H1 (cell line): ENCODE results near the gene COG4. TPM values are rescaled to one million over a fixed set of nuclear protein-coding genes. Genes with fewer than 3 reads are reported as not detected.

Experiments
- CTCF ChIA-PET: fragments of 300-600 bp; sonication (Branson Sonifier 250); formaldehyde crosslinking; loops from one replicate; lab custom pipeline; 2021; ENCODE audit not compliant: partially characterized antibody; lab: Charles Lee
- POLR2A ChIA-PET: fragments of 300-600 bp; sonication (Branson Sonifier 250); formaldehyde crosslinking; loops from one replicate; lab custom pipeline; 2021; ENCODE audit warnings: inconsistent platforms; ENCODE audit not compliant: partially characterized antibody; lab: Charles Lee
- DNase-seq, 2 experiments: peaks; one replicate each; pipeline versions ENCODE4 v3.0.0 to v3.0.0-alpha.2; 2010 to 2022; ENCODE audit warnings: low spot score in 2 of 2, low read depth in 1 of 2, mixed read lengths in 1 of 2
- FAIRE-seq: peaks from 2 replicates; lab custom pipeline; 2011; peaks lifted over from hg19 to GRCh38; lab: Jason Lieb, UNC
- H2AFZ ChIP-seq: 2 replicates; pipeline ENCODE4 v1.8.1; 2012; ENCODE audit warnings: low read length, inconsistent platforms
- H2AK5ac ChIP-seq: 2 replicates; pipeline ENCODE4 v1.6.1; 2013; ENCODE audit warnings: low read depth, low read length
- H2BK120ac ChIP-seq: replicated peaks from 2 replicates; pipeline ENCODE3; 2013; ENCODE audit warnings: low read depth, low read length, inconsistent platforms
- H2BK12ac ChIP-seq: 2 replicates; pipeline ENCODE4 v1.6.1; 2013; ENCODE audit warnings: low read depth, low read length
- H2BK15ac ChIP-seq: 2 replicates; pipeline ENCODE4 v1.6.1; 2013; ENCODE audit warnings: low read length
- H2BK20ac ChIP-seq: 2 replicates; pipeline ENCODE4 v1.6.1; 2013; ENCODE audit warnings: low read length
- H2BK5ac ChIP-seq: 2 replicates; pipeline ENCODE4 v1.6.1; 2013; ENCODE audit warnings: low read depth, low read length
- H3K14ac ChIP-seq: 2 replicates; pipeline ENCODE4 v1.6.1; 2013; ENCODE audit warnings: inconsistent platforms; ENCODE audit not compliant: insufficient read length
- H3K18ac ChIP-seq: 2 replicates; pipeline ENCODE4 v1.6.1; 2013; ENCODE audit warnings: low read length; ENCODE audit errors: extremely low read depth
- H3K23ac ChIP-seq: 2 replicates; pipeline ENCODE4 v1.6.1; 2013; ENCODE audit warnings: inconsistent platforms; ENCODE audit not compliant: insufficient read length
- H3K23me2 ChIP-seq: 2 replicates; pipeline ENCODE4 v1.6.1; 2013; ENCODE audit warnings: low read depth, low read length
- H3K27ac ChIP-seq: 2 replicates; pipeline ENCODE4 v1.6.1; 2011; ENCODE audit warnings: low read depth, low read length, inconsistent platforms
- H3K27me3 ChIP-seq, 4 experiments: replicated peaks in 1 of 4; 1 replicate in 1 of 4; 2 replicates in 3 of 4; pipeline versions ENCODE4 v1.6.1 to v1.8.1; 2011 to 2013; ENCODE audit warnings: low read length in 3 of 4, mild to moderate bottlenecking in 3 of 4, inconsistent platforms in 2 of 4, mixed read lengths in 2 of 4, moderate library complexity in 1 of 4; ENCODE audit not compliant: control insufficient read depth in 3 of 4, insufficient read depth in 3 of 4; ENCODE audit errors: extremely low read depth in 1 of 4
- H3K36me3 ChIP-seq, 4 experiments: 2 replicates each; pipeline versions ENCODE4 v1.6.1 to v1.8.1; 2011 to 2013; ENCODE audit warnings: mild to moderate bottlenecking in 4 of 4, low read length in 3 of 4, moderate library complexity in 2 of 4, control low read depth in 1 of 4, inconsistent platforms in 1 of 4; ENCODE audit not compliant: insufficient read depth in 4 of 4, control insufficient read depth in 2 of 4
- H3K4ac ChIP-seq: replicated peaks from 2 replicates; pipeline ENCODE3; 2013; ENCODE audit warnings: low read length, low read depth, mixed read lengths, inconsistent platforms; ENCODE audit not compliant: insufficient read length
- H3K4me1 ChIP-seq, 4 experiments: replicated peaks in 1 of 4; 1 replicate in 1 of 4; 2 replicates in 3 of 4; pipeline versions ENCODE4 v1.6.1 to v1.8.1; 2011 to 2013; ENCODE audit warnings: low read length in 3 of 4, inconsistent platforms in 2 of 4, mixed read lengths in 1 of 4; ENCODE audit not compliant: insufficient read depth in 4 of 4, control insufficient read depth in 3 of 4
- H3K4me2 ChIP-seq, 2 experiments: 2 replicates each; pipeline versions ENCODE4 v1.6.1 to v1.8.1; 2011 to 2013; ENCODE audit warnings: low read depth in 2 of 2, low read length in 2 of 2, control low read depth in 1 of 2, inconsistent platforms in 1 of 2, mild to moderate bottlenecking in 1 of 2; ENCODE audit not compliant: insufficient read depth in 1 of 2
- H3K4me3 ChIP-seq, 4 experiments: fragments of 200-600, 300-600 bp in 1 of 4; sonication (generic), shearing (Covaris generic), sonication (Bioruptor Twin) in 1 of 4; 2 replicates each; pipeline versions ENCODE4 v1.5.1 to v1.8.1; 2011 to 2016; ENCODE audit warnings: low read length in 4 of 4, low read depth in 3 of 4, control low read depth in 2 of 4, inconsistent platforms in 2 of 4, mild to moderate bottlenecking in 2 of 4, mixed read lengths in 1 of 4, moderate library complexity in 1 of 4; ENCODE audit not compliant: insufficient read depth in 2 of 4; ENCODE audit errors: extremely low read depth in 1 of 4
- H3K56ac ChIP-seq: replicated peaks from 2 replicates; pipeline ENCODE3; 2013; ENCODE audit warnings: low read depth, mild to moderate bottlenecking, mixed read lengths, low read length, inconsistent platforms; ENCODE audit not compliant: insufficient read length
- H3K79me1 ChIP-seq: 2 replicates; pipeline ENCODE4 v1.6.1; 2013; ENCODE audit warnings: low read depth, low read length, control low read depth
- H3K79me2 ChIP-seq, 2 experiments: 2 replicates each; pipeline versions ENCODE4 v1.6.1 to v1.8.1; 2012 to 2013; ENCODE audit warnings: low read length in 2 of 2, mild to moderate bottlenecking in 2 of 2, inconsistent platforms in 1 of 2; ENCODE audit not compliant: insufficient read depth in 2 of 2, control insufficient read depth in 1 of 2
- H3K9ac ChIP-seq, 4 experiments: replicated peaks in 1 of 4; 1 replicate in 1 of 4; 2 replicates in 3 of 4; pipeline versions ENCODE4 v1.6.1 to v1.8.1; 2011 to 2013; ENCODE audit warnings: low read depth in 3 of 4, low read length in 3 of 4, control low read depth in 2 of 4, mild to moderate bottlenecking in 2 of 4, moderate library complexity in 2 of 4, inconsistent platforms in 1 of 4; ENCODE audit errors: extremely low read depth in 1 of 4
- H3K9me3 ChIP-seq, 2 experiments: 2 replicates each; pipeline versions ENCODE4 v1.6.1 to v1.8.1; 2012 to 2013; ENCODE audit warnings: mild to moderate bottlenecking in 2 of 2, moderate library complexity in 2 of 2, control low read depth in 1 of 2, inconsistent platforms in 1 of 2, low read depth in 1 of 2, low read length in 1 of 2, mixed read lengths in 1 of 2; ENCODE audit not compliant: insufficient read depth in 2 of 2
- H4K20me1 ChIP-seq, 2 experiments: replicated peaks in 1 of 2; 2 replicates each; pipeline versions ENCODE3 to v1.8.1; 2011 to 2013; ENCODE audit warnings: inconsistent platforms in 2 of 2, low read length in 2 of 2, mild to moderate bottlenecking in 1 of 2; ENCODE audit not compliant: insufficient read depth in 2 of 2, control insufficient read depth in 1 of 2
- H4K5ac ChIP-seq: 2 replicates; pipeline ENCODE4 v1.6.1; 2013; ENCODE audit warnings: low read length, low read depth, mixed read lengths, inconsistent platforms; ENCODE audit not compliant: insufficient read length
- H4K8ac ChIP-seq: 2 replicates; pipeline ENCODE4 v1.8.0; 2013; ENCODE audit warnings: mild to moderate bottlenecking, moderate library complexity, low read length, inconsistent platforms; ENCODE audit not compliant: insufficient read depth; ENCODE audit errors: extremely low read depth
- H4K91ac ChIP-seq: replicated peaks from 2 replicates; pipeline ENCODE3; 2013; ENCODE audit warnings: low read length, mixed read lengths, inconsistent platforms; ENCODE audit not compliant: insufficient read length
- ATF2 ChIP-seq: IDR thresholded peaks from 2 replicates; pipeline ENCODE4 v1.6.1; 2012; ENCODE audit warnings: low read length, inconsistent platforms
- CEBPB ChIP-seq: IDR thresholded peaks from 2 replicates; pipeline ENCODE4 v1.6.1; 2012; ENCODE audit warnings: low read depth, low read length
- GABPA ChIP-seq: IDR thresholded peaks from 2 replicates; pipeline ENCODE4 v1.6.1; 2011; ENCODE audit warnings: mild to moderate bottlenecking, low read length, moderate library complexity, borderline replicate concordance; ENCODE audit not compliant: insufficient read depth
- HDAC2 ChIP-seq, 2 experiments: fragments of 300-600 bp in 1 of 2; sonication (generic) in 1 of 2; IDR thresholded peaks; 2 replicates each; pipeline ENCODE4 v1.6.1; 2011 to 2012; ENCODE audit warnings: low read depth in 2 of 2, low read length in 2 of 2, mild to moderate bottlenecking in 2 of 2, moderate library complexity in 2 of 2, borderline replicate concordance in 1 of 2, inconsistent platforms in 1 of 2
- KDM1A ChIP-seq: fragments of 200-600, 300-600 bp; sonication (generic); IDR thresholded peaks from 2 replicates; pipeline ENCODE4 v1.7.1; 2016; ENCODE audit warnings: mild to moderate bottlenecking, low read length, borderline replicate concordance
- POLR2AphosphoS5 ChIP-seq: IDR thresholded peaks from 2 replicates; pipeline ENCODE4 v1.6.1; 2011; ENCODE audit warnings: low read depth, low read length
- POU5F1 ChIP-seq: IDR thresholded peaks from 2 replicates; pipeline ENCODE4 v1.6.1; 2011; ENCODE audit warnings: low read depth, mild to moderate bottlenecking, low read length, moderate library complexity
- RBBP5 ChIP-seq: IDR thresholded peaks from 2 replicates; pipeline ENCODE4 v1.7.1; 2012; ENCODE audit warnings: low read depth, mild to moderate bottlenecking, inconsistent platforms, low read length, moderate library complexity, borderline replicate concordance
- SRF ChIP-seq: IDR thresholded peaks from 2 replicates; pipeline ENCODE4 v1.6.1; 2011; ENCODE audit warnings: mild to moderate bottlenecking, low read depth, low read length, moderate library complexity
- TBP ChIP-seq: IDR thresholded peaks from 2 replicates; pipeline ENCODE4 v1.6.1; 2011; ENCODE audit warnings: low read depth, low read length, improper control_type of control experiment
- WGBS, 2 experiments: shearing (Covaris generic) in 1 of 2; methylation state at CpG; one replicate each; pipeline versions ENCODE4 v1.1.6 to v1.1.7; 2013 to 2015; ENCODE audit warnings: low lambda C conversion rate in 2 of 2, mixed read lengths in 2 of 2, inconsistent platforms in 1 of 2, low coverage in 1 of 2, missing lambda C conversion rate in 1 of 2; ENCODE audit not compliant: insufficient replicate concordance in 2 of 2, insufficient coverage in 1 of 2, insufficient read length in 1 of 2; ENCODE audit errors: extremely low coverage in 1 of 2, missing lambda C conversion rate in 1 of 2; 5-methylcytosine and 5-hydroxymethylcytosine counted together
- polyA plus RNA-seq, 7 experiments: library from polyadenylated mRNA; depleted of rRNA in 3 of 7; stranded (reverse) in 5 of 7; unstranded in 2 of 7; fragments of >200 nt in 5 of 7; fragments of 200-250 nt in 2 of 7; gene quantifications; 1 replicate in 5 of 7; 2 replicates in 1 of 7; 4 replicates in 1 of 7; pipeline versions ENCODE4 v1.2.1 to v1.2.3, GENCODE V29; 2011 to 2013; ENCODE audit warnings: missing spikeins in 2 of 7, mixed read lengths in 2 of 7
- total RNA-seq: library from RNA; stranded (reverse); fragmentation: NEBNext Ultra II Directional; extraction: Animal tissue kit (Norgen Biotek cat#: 25700); gene quantifications from 2 replicates; pipeline ENCODE4 v1.2.1, GENCODE V29; 2021

The COG4 gene
- total and polyA plus RNA-seq, 2 of the 8 experiments (the other 6 are each of a cell fraction or from before 2014, with no cell fraction given) = 46.1 to 50.2 TPM

GRCh38 chr16:70442344-70442743 is 81.0 kb downstream of the COG4 start:
- ChIA-PET POLR2A (interaction anchor here (3.6 kb wide), 1 partner anchor 11 kb away, joined by 18 read pairs; the partner anchor contains the start of gene FCSK), CTCF (interaction anchor here (0.6 to 2.6 kb wide), 5 partner anchors 9 to 54 kb away, joined by 3 to 10 read pairs (median 4); no protein-coding TSS in a partner anchor)
- no peak for FAIRE-seq
- TF ChIP-seq SRF = no peak
- TF ChIP-seq POU5F1 = no peak
- no peak for TF ChIP-seq POLR2AphosphoS5
- TF ChIP-seq RBBP5 = no peak
- TF ChIP-seq CEBPB = no peak
- TF ChIP-seq HDAC2 (IDR thresholded peaks at IDR 0.05; ENCODE audit: borderline replicate concordance in 1 of 2, low read depth in 2 of 2, low read length in 2 of 2) = no peak
- no peak for TF ChIP-seq ATF2
- TF ChIP-seq TBP = no peak
- no peak for TF ChIP-seq KDM1A
- TF ChIP-seq GABPA = no peak

More at GRCh38 chr16:70442344-70442743, 81.0 kb downstream of the COG4 start:
- Histone ChIP-seq H2BK120ac (no peak overlapping the region), H3K9me3 (no peaks in the 10 kb centered on the region), H3K36me3 (no peaks in the 10 kb centered on the region), H2BK5ac (no peak overlapping the region), H3K23ac (no peak overlapping the region), H3K27ac (no peak overlapping the region), H3K79me1 (0 out of 2 replicates have a peak, but pooled peaks cover 3% of the 10 kb centered on the region), H2BK15ac (no peak overlapping the region), H2AFZ (no peak overlapping the region), H2BK20ac (no peak overlapping the region), H3K4me1 (peaks cover 0 to 16% (median 11%) of the 10 kb centered on the region in 4 experiments; a peak in 6 of 7 replicates), H3K9ac (no peak overlapping the region), H3K4ac (no peak overlapping the region), H3K4me2 (no peak overlapping the region), H4K20me1 (no peaks in the 10 kb centered on the region), H3K27me3 (no peaks in the 10 kb centered on the region), H4K91ac (no peak overlapping the region), H3K18ac (no peak overlapping the region), H4K8ac (no peak overlapping the region), H2BK12ac (no peak overlapping the region), H3K4me3 (no peak overlapping the region), H3K23me2 (peaks cover 11% of the 10 kb centered on the region), H2AK5ac (no peak overlapping the region), H3K56ac (no peak overlapping the region), H3K14ac (no peak overlapping the region), H3K79me2 (peaks cover 0 to 11% of the 10 kb centered on the region in 2 experiments; a peak in 2 of 4 replicates), H4K5ac (no peak overlapping the region)
- WGBS, 2 experiments = 96% methylated on average over 7 of the region's 7 CpGs; no CpG with 5 or more reads in 1 of the 2 experiments
- no peak for DNase-seq
